Endothelial cell (in vitro differentiated cells): ENCODE measurements around the gene FBXL17. TPM values are rescaled to one million over a fixed set of nuclear protein-coding genes. Genes with fewer than 3 reads are reported as not detected.

Source experiments
- DNase-seq: peaks from one replicate; pipeline ENCODE4 v3.0.0; 2021; ENCODE audit warnings: low spot score
- H3K27ac Mint-ChIP-seq: one replicate; pipeline ENCODE4 v1.8.0; 2021; ENCODE audit warnings: mixed read lengths, inconsistent platforms; ENCODE audit not compliant: unreplicated experiment
- H3K27me3 Mint-ChIP-seq: one replicate; pipeline ENCODE4 v1.8.0; 2021; ENCODE audit warnings: mild to moderate bottlenecking, moderate library complexity, mixed read lengths, inconsistent platforms; ENCODE audit not compliant: unreplicated experiment
- H3K36me3 Mint-ChIP-seq: one replicate; pipeline ENCODE4 v1.8.0; 2021; ENCODE audit warnings: mild to moderate bottlenecking, low read depth, mixed read lengths, inconsistent platforms; ENCODE audit not compliant: unreplicated experiment
- H3K4me1 Mint-ChIP-seq: one replicate; pipeline ENCODE4 v1.8.0; 2021; ENCODE audit warnings: mild to moderate bottlenecking, mixed read lengths, inconsistent platforms; ENCODE audit not compliant: unreplicated experiment
- H3K4me3 Mint-ChIP-seq: one replicate; pipeline ENCODE4 v1.8.0; 2021; ENCODE audit warnings: mild to moderate bottlenecking, mixed read lengths, inconsistent platforms; ENCODE audit not compliant: unreplicated experiment
- H3K9me3 Mint-ChIP-seq: one replicate; pipeline ENCODE4 v1.8.0; 2021; ENCODE audit warnings: mixed read lengths, inconsistent platforms; ENCODE audit not compliant: unreplicated experiment
- total RNA-seq: library from RNA; stranded (reverse); fragmentation: NEBNext Ultra II Directional; extraction: Animal tissue kit (Norgen Biotek cat#: 25700); gene quantifications from one replicate; pipeline ENCODE4 v1.2.1, GENCODE V29; 2021; ENCODE audit not compliant: unreplicated experiment
- TF ChIP-seq, protein P1 (sequence below): fragments of 200-600 bp; sonication (generic); IDR thresholded peaks from one replicate; pipeline ENCODE4 v1.5.0; 2021; ENCODE audit warnings: antibody characterized with exemption; ENCODE audit not compliant: unreplicated experiment

FBXL17 gene
- total RNA-seq, 1 donor from 2014 or later: 14.9 TPM

GRCh38 chr5:107916731-107917725 is 464.9 kb downstream of the FBXL17 start:
- no peak for DNase-seq
- Mint-ChIP-seq H3K9me3 (no peaks in the 10 kb centered on the region), H3K4me3 (no peak overlapping the region), H3K4me1 (no peaks in the 10 kb centered on the region), H3K36me3 (no peaks in the 10 kb centered on the region), H3K27me3 (no peaks in the 10 kb centered on the region), H3K27ac (no peak overlapping the region)
- TF ChIP-seq, protein P1, sequence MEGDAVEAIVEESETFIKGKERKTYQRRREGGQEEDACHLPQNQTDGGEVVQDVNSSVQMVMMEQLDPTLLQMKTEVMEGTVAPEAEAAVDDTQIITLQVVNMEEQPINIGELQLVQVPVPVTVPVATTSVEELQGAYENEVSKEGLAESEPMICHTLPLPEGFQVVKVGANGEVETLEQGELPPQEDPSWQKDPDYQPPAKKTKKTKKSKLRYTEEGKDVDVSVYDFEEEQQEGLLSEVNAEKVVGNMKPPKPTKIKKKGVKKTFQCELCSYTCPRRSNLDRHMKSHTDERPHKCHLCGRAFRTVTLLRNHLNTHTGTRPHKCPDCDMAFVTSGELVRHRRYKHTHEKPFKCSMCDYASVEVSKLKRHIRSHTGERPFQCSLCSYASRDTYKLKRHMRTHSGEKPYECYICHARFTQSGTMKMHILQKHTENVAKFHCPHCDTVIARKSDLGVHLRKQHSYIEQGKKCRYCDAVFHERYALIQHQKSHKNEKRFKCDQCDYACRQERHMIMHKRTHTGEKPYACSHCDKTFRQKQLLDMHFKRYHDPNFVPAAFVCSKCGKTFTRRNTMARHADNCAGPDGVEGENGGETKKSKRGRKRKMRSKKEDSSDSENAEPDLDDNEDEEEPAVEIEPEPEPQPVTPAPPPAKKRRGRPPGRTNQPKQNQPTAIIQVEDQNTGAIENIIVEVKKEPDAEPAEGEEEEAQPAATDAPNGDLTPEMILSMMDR: no peak

DNA sequence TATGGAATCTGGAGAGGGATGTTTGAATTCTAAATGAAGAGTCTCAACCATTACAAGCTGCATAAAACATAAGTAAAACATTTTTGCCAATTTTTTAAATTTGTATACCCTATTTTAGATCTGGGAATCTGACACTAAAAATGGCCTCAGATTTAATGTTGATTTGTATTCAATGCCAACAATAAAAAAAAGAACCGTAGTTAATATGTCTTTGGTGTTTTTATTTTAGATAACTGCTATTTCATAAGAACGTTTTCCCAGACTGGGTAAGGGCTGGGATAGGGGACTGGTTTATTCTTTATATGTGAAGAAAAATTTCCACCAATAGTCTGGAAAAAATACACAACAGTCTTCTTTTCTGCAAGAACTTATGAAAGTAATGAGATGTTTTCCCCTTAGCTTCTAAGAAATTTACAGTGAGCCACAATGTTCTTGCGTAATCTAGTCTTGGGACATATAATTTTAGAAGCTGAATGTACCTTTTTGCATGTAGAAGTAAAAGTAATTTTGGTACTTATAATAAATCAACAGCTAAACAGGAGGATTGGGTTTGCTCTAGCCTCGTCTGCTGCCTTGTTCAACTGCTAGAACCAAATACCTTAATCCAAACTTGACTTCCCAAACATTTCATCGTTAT is 466.6 kb downstream of the FBXL17 start:
- H3K27me3 Mint-ChIP-seq: no peaks in the 10 kb centered on the region
- DNase-seq: no peak
- no peak overlapping the region for H3K27ac Mint-ChIP-seq
- no peaks in the 10 kb centered on the region for H3K4me1 Mint-ChIP-seq
- TF ChIP-seq, protein P1: no peak
- H3K4me3 Mint-ChIP-seq: no peak overlapping the region
- no peaks in the 10 kb centered on the region for H3K36me3 Mint-ChIP-seq
- no peaks in the 10 kb centered on the region for H3K9me3 Mint-ChIP-seq

DNA sequence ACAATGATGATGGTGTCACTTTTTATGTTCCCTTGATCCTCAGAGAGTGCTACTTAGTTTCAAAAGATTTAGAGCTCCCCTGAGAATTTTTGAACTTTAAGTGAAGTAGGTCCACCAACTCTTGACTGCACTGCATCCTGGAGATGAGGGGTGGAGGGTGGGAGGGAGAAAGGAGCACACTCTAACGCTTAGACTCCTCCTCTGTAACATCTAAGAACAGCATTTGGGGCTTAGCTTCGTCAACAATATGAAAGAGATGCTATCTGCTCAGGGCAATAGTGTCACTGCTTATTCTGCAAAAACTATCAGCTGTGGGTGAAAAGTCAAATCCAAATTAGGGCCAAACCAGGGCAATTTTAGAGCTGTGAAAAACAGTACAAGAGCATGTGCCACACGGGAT is 468.4 kb downstream of the FBXL17 start:
- DNase-seq: no peak
- H3K27ac Mint-ChIP-seq: no peak overlapping the region

DNA sequence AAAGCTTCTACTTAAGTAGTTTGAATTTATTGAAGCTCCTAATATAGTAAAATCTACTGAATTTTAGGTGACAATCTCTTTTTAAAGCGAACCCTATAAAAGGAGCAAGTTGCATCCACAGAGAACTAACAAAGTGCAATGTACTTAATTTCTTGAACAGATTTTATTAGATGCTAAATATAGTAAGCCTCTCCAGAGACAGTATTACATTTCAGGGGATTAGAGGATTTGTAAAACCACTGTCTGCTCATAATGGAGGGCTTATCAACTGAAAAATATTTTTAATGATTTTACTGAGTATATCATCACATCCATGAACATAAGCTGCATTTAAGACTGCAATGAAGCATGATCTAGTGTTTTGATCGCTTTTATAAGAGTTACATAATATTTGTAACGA is 481.2 kb downstream of the FBXL17 start:
- Mint-ChIP-seq H3K4me3 (no peak overlapping the region), H3K9me3 (no peaks in the 10 kb centered on the region), H3K36me3 (no peaks in the 10 kb centered on the region), H3K27ac (no peak overlapping the region), H3K4me1 (no peaks in the 10 kb centered on the region), H3K27me3 (peaks cover 3% of the 10 kb centered on the region)
- TF ChIP-seq, protein P1: no peak
- no peak for DNase-seq

More for the DNA sequence above, 468.4 kb downstream of the FBXL17 start:
- H3K4me1 Mint-ChIP-seq: no peaks in the 10 kb centered on the region
- TF ChIP-seq, protein P1: no peak
- no peaks in the 10 kb centered on the region for H3K9me3 Mint-ChIP-seq
- H3K27me3 Mint-ChIP-seq: no peaks in the 10 kb centered on the region
- no peaks in the 10 kb centered on the region for H3K36me3 Mint-ChIP-seq
- no peak overlapping the region for H3K4me3 Mint-ChIP-seq

DNA sequence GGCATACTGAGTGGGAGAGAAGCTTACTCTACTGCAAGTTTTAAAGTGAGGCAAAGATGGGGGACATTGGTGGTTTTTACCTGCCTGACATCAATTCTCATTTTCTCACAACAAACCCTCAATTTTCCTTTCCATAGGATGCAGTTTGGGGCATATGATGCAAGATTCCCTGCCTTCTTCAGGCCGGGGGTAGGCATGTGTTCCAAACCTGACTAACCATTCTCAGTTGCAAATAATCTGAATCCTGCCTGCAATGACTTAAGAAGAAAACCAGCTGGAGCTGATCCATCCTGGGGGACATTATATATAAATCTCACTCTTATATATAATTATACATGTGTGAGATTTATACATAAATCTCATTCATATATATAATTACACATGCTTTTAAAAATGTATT is 487.5 kb downstream of the FBXL17 start:
- DNase-seq: no peak
- Mint-ChIP-seq H3K4me1 (no peaks in the 10 kb centered on the region), H3K27me3 (peaks cover 3% of the 10 kb centered on the region), H3K27ac (no peak overlapping the region), H3K4me3 (no peak overlapping the region), H3K36me3 (no peaks in the 10 kb centered on the region), H3K9me3 (no peaks in the 10 kb centered on the region)
- TF ChIP-seq, protein P1: no peak
